HepG2 (cell line): ENCODE data around the gene TBC1D22A. TPM values are rescaled to one million over a fixed set of nuclear protein-coding genes. Genes with fewer than 3 reads are reported as not detected.

Experiments
- ARID3A ChIP-seq: IDR thresholded peaks from 2 replicates; pipeline ENCODE4 v1.6.1; 2012; ENCODE audit warnings: low read depth, low read length, improper control_type of control experiment
- BRCA1 ChIP-seq: sonication (generic); formaldehyde crosslinking; IDR thresholded peaks from 2 replicates; pipeline ENCODE4 v1.4.0; 2020; ENCODE audit warnings: missing genetic modification reagents
- CCAR2 ChIP-seq: fragments of 200-400 bp; formaldehyde crosslinking; optimal IDR thresholded peaks from 2 replicates; pipeline ENCODE3; 2018; ENCODE audit warnings: low read depth, mild to moderate bottlenecking, low read length, moderate library complexity
- FOSL2 ChIP-seq: sonication (generic); formaldehyde crosslinking; IDR thresholded peaks from 2 replicates; pipeline ENCODE4 v1.4.0; 2020; ENCODE audit warnings: missing genetic modification reagents
- GATAD1 ChIP-seq: IDR thresholded peaks from 2 replicates; pipeline ENCODE4 v1.6.1; 2016; ENCODE audit warnings: missing genetic modification reagents, missing compliant biosample characterization
- HMG20A ChIP-seq: IDR thresholded peaks from 2 replicates; pipeline ENCODE4 v1.6.1; 2016; ENCODE audit warnings: borderline replicate concordance
- JUN ChIP-seq: sonication (generic); formaldehyde crosslinking; IDR thresholded peaks from 2 replicates; pipeline ENCODE4 v1.4.0; 2020; ENCODE audit warnings: mild to moderate bottlenecking, missing genetic modification reagents
- MTF1 ChIP-seq: sonication (generic); formaldehyde crosslinking; IDR thresholded peaks from 2 replicates; pipeline ENCODE4 v1.5.0; 2020; ENCODE audit warnings: missing genetic modification reagents
- PITX1 ChIP-seq: sonication (generic); formaldehyde crosslinking; IDR thresholded peaks from 2 replicates; pipeline ENCODE4 v1.5.1; 2020; ENCODE audit warnings: mild to moderate bottlenecking, missing genetic modification reagents
- RFXAP ChIP-seq: sonication (generic); formaldehyde crosslinking; IDR thresholded peaks from 2 replicates; pipeline ENCODE4 v1.4.0; 2020; ENCODE audit warnings: missing genetic modification reagents, borderline replicate concordance
- SOX6 ChIP-seq, 2 experiments: fragments of 450-650 bp in 1 of 2; sonication (generic) in 1 of 2; formaldehyde crosslinking in 1 of 2; IDR thresholded peaks; 2 replicates each; pipeline versions ENCODE4 v1.4.0 to v1.6.1; 2017 to 2020; ENCODE audit warnings: antibody characterized with exemption in 1 of 2, mild to moderate bottlenecking in 1 of 2, missing genetic modification reagents in 1 of 2
- WIZ ChIP-seq: sonication (generic); formaldehyde crosslinking; IDR thresholded peaks from 2 replicates; pipeline ENCODE4 v1.5.1; 2020; ENCODE audit warnings: mild to moderate bottlenecking, missing genetic modification reagents
- ZMAT3 ChIP-seq: sonication (generic); formaldehyde crosslinking; conservative IDR thresholded peaks from 2 replicates; pipeline ENCODE4 v1.7.0; 2021; ENCODE audit warnings: missing genetic modification reagents
- ZNF101 ChIP-seq: sonication (generic); formaldehyde crosslinking; IDR thresholded peaks from 2 replicates; pipeline ENCODE4 v1.4.0; 2020; ENCODE audit warnings: mild to moderate bottlenecking, low read depth, missing genetic modification reagents, borderline replicate concordance
- ZNF20 ChIP-seq: sonication (generic); formaldehyde crosslinking; IDR thresholded peaks from 2 replicates; pipeline ENCODE4 v1.4.0; 2020; ENCODE audit warnings: mild to moderate bottlenecking, moderate library complexity, missing genetic modification reagents
- ZNF230 ChIP-seq: sonication (generic); formaldehyde crosslinking; IDR thresholded peaks from 2 replicates; pipeline ENCODE4 v1.4.0; 2020; ENCODE audit warnings: mild to moderate bottlenecking, missing genetic modification reagents
- ZNF619 ChIP-seq: sonication (generic); formaldehyde crosslinking; IDR thresholded peaks from 2 replicates; pipeline ENCODE4 v1.4.0; 2020; ENCODE audit warnings: mild to moderate bottlenecking, missing genetic modification reagents
- ZNF678 ChIP-seq: sonication (generic); formaldehyde crosslinking; IDR thresholded peaks from 2 replicates; pipeline ENCODE4 v1.4.0; 2020; ENCODE audit warnings: mild to moderate bottlenecking, missing genetic modification reagents
- polyA plus RNA-seq, 8 experiments: library from polyadenylated mRNA; depleted of rRNA in 3 of 8; stranded (reverse) in 7 of 8; unstranded in 1 of 8; fragments of >200 nt; fragmentation: Illumina TruSeq in 4 of 8; extraction: Trizol in 4 of 8; gene quantifications; 2 replicates each; pipeline versions ENCODE4 v1.2.1 to v1.2.3, GENCODE V29; 2011 to 2016; ENCODE audit warnings: low read depth in 4 of 8, missing spikeins in 1 of 8, mixed read lengths in 1 of 8; ENCODE audit not compliant: insufficient read depth in 1 of 8
- total RNA-seq, 5 experiments: library from RNA; depleted of rRNA; stranded (reverse); fragments of >200 nt; fragmentation: Illumina TruSeq; extraction: Trizol; gene quantifications; 2 replicates each; pipeline ENCODE4 v1.2.3, GENCODE V29; 2016; ENCODE audit warnings: low read depth in 1 of 5
- TF ChIP-seq, protein P1 (sequence below): sonication (generic); formaldehyde crosslinking; IDR thresholded peaks from 2 replicates; pipeline ENCODE4 v1.5.1; 2020; ENCODE audit warnings: mild to moderate bottlenecking, missing genetic modification reagents
- TF ChIP-seq, protein P2 (sequence below): IDR thresholded peaks from 2 replicates; pipeline ENCODE4 v1.6.1; 2016; ENCODE audit warnings: missing compliant biosample characterization, missing genetic modification reagents, borderline replicate concordance

TBC1D22A gene
- total and polyA plus RNA-seq, 2 of the 13 experiments (the other 11 are each of a cell fraction or from before 2014, with no cell fraction given), result 17.3 to 18.0 TPM

- TF ChIP-seq MTF1 (CRISPR knock-in tag), result no peak
- TF ChIP-seq FOSL2 (CRISPR knock-in tag), result peak; percentile 52
- TF ChIP-seq HMG20A (CRISPR knock-in tag), result peak; percentile 31; the same call in 1 of the 2 replicates
- TF ChIP-seq JUN, result no peak
- no peak for TF ChIP-seq CCAR2
- peak; percentile 53; the same call in 1 of the 2 replicates for TF ChIP-seq ARID3A
- TF ChIP-seq BRCA1 (CRISPR knock-in tag), result no peak
- TF ChIP-seq GATAD1 (CRISPR knock-in tag), result peak; percentile 45; the same call in 1 of the 2 replicates
- TF ChIP-seq ZMAT3 (CRISPR knock-in tag), result no peak
- no peak for TF ChIP-seq ZNF20 (CRISPR knock-in tag)
- TF ChIP-seq ZNF230 (CRISPR knock-in tag), result no peak
- 0 out of 2 replicates have a peak, but pooled peaks have one; percentile 37 for TF ChIP-seq RFXAP
- TF ChIP-seq WIZ, result no peak
- TF ChIP-seq ZNF678 (CRISPR knock-in tag), result no peak
- TF ChIP-seq, protein P1, sequence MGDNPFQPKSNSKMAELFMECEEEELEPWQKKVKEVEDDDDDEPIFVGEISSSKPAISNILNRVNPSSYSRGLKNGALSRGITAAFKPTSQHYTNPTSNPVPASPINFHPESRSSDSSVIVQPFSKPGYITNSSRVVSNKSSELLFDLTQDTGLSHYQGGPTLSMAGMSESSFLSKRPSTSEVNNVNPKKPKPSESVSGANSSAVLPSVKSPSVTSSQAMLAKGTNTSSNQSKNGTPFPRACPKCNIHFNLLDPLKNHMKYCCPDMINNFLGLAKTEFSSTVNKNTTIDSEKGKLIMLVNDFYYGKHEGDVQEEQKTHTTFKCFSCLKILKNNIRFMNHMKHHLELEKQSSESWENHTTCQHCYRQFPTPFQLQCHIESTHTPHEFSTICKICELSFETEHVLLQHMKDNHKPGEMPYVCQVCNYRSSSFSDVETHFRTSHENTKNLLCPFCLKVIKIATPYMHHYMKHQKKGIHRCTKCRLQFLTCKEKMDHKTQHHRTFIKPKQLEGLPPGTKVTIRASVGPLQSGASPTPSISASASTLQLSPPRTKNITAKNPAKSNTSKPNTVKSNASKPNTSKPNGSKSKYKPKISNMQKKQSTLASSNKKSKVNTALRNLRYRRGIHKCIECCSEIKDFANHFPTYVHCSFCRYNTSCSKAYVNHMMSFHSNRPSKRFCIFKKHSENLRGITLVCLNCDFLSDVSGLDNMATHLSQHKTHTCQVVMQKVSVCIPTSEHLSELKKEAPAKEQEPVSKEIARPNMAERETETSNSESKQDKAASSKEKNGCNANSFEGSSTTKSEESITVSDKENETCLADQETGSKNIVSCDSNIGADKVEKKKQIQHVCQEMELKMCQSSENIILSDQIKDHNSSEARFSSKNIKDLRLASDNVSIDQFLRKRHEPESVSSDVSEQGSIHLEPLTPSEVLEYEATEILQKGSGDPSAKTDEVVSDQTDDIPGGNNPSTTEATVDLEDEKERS (CRISPR knock-in tag), result peak; percentile 77; the same call in 1 of the 2 replicates
- peak; percentile 58; the same call in 1 of the 2 replicates for TF ChIP-seq PITX1 (CRISPR knock-in tag)
- TF ChIP-seq ZNF619, result no peak
- no peak for TF ChIP-seq ZNF101
- no peak for TF ChIP-seq SOX6 (IDR thresholded peaks at IDR 0.05)
- TF ChIP-seq SOX6 (CRISPR knock-in tag; IDR thresholded peaks at IDR 0.05), result peak; percentile 92
- TF ChIP-seq, protein P2, sequence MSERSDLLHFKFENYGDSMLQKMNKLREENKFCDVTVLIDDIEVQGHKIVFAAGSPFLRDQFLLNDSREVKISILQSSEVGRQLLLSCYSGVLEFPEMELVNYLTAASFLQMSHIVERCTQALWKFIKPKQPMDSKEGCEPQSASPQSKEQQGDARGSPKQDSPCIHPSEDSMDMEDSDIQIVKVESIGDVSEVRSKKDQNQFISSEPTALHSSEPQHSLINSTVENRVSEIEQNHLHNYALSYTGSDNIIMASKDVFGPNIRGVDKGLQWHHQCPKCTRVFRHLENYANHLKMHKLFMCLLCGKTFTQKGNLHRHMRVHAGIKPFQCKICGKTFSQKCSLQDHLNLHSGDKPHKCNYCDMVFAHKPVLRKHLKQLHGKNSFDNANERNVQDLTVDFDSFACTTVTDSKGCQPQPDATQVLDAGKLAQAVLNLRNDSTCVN (CRISPR knock-in tag), result 0 out of 2 replicates have a peak, but pooled peaks have one; percentile 36
These were observed 3.6 kb upstream of the TBC1D22A start (continued) for GRCh38 chr22:46758867-46759290.
